Stomach (tissue), 9 donors: Measurements from ENCODE around the gene CADM2. TPM values are rescaled to one million over a fixed set of nuclear protein-coding genes. Genes with fewer than 3 reads are reported as not detected.

Experiments used
- DNase-seq, 2 donors: peaks; one replicate each; pipeline versions ENCODE4 v3.0.0 to v3.0.0-alpha.2; 2013 to 2019
- H3K27ac ChIP-seq, 5 donors: fragments of 200-600 bp in 4 of 5; sonication (generic) in 4 of 5; one replicate each; pipeline ENCODE4 v1.5.1; 2013 to 2019; ENCODE audit warnings: mild to moderate bottlenecking in 1 of 5, moderate library complexity in 1 of 5
- H3K27me3 ChIP-seq, 3 donors: fragments of 200-600 bp; sonication (generic); one replicate each; pipeline ENCODE4 v1.5.1; 2017 to 2019; ENCODE audit warnings: mixed run types in 1 of 3
- H3K36me3 ChIP-seq, 4 donors: fragments of 200-600 bp; sonication (generic); 1 replicate in 3 of 4; 2 replicates in 1 of 4; pipeline ENCODE4 v1.5.1; 2016 to 2019
- H3K4me1 ChIP-seq, 4 donors: fragments of 200-600 bp; sonication (generic); one replicate each; pipeline ENCODE4 v1.5.1; 2016 to 2019
- H3K4me3 ChIP-seq, 4 donors: fragments of 200-600 bp; sonication (generic) in 3 of 4; one replicate each; pipeline ENCODE4 v1.5.1; 2016 to 2019; ENCODE audit warnings: mild to moderate bottlenecking in 1 of 4
- H3K9me3 ChIP-seq, 4 donors: fragments of 200-600 bp; sonication (generic); one replicate each; pipeline ENCODE4 v1.5.1; 2016 to 2019
- EP300 ChIP-seq: sonication (generic); formaldehyde crosslinking; IDR thresholded peaks from one replicate; pipeline ENCODE4 v1.6.1; 2017; ENCODE audit warnings: antibody characterized with exemption
- POLR2A ChIP-seq, 4 donors: fragments of 450-650 bp; IDR thresholded peaks; one replicate each; pipeline ENCODE4 v1.6.1; 2016; ENCODE audit warnings: antibody characterized with exemption in 4 of 4, control low read depth in 2 of 4, mild to moderate bottlenecking in 1 of 4, moderate library complexity in 1 of 4
- POLR2AphosphoS5 ChIP-seq, 3 donors: sonication (generic); formaldehyde crosslinking; IDR thresholded peaks; one replicate each; pipeline ENCODE4 v1.6.1; 2016; ENCODE audit warnings: antibody characterized with exemption in 3 of 3
- WGBS, 5 donors: extraction: QIAGEN DNeasy Blood & Tissue Kit in 3 of 5; methylation state at CpG; one replicate each; pipeline versions ENCODE4 v1.1.5 to v1.1.7; 2013 to 2018; 5-methylcytosine and 5-hydroxymethylcytosine counted together
- intact Hi-C: fragments of 100-400 bp; cut with DNase I; formaldehyde crosslinking; loops from one replicate; pipeline ENCODE4 v1.15.1; 2023; ENCODE audit warnings: low total_unique reads
- polyA plus RNA-seq, 3 donors: library from polyadenylated mRNA; stranded (reverse); fragments of 200-250 nt; gene quantifications; one replicate each; pipeline ENCODE4 v1.2.3, GENCODE V29; 2013
- total RNA-seq, 5 donors: library from RNA; depleted of rRNA; stranded (reverse); fragments of >200 nt; gene quantifications; one replicate each; pipeline versions ENCODE4 v1.1.0 to v1.2.3, GENCODE V29; 2014 to 2016
- TF ChIP-seq, protein P1 (sequence below), 7 experiments: fragments of 450-650 bp in 4 of 7; fragments of 200-600 bp in 3 of 7; sonication (generic) in 3 of 7; IDR thresholded peaks; one replicate each; pipeline ENCODE4 v1.5.1; 2016 to 2019; ENCODE audit warnings: antibody characterized with exemption in 7 of 7, control low read depth in 2 of 7, mild to moderate bottlenecking in 1 of 7
- donor health status: healthy with polysubstance abuse.
- donor health status: Bipolar disorder and iron deficiency.
- donor health status: healthy.

The CADM2 gene
- total and polyA plus RNA-seq, 8 donors = 0.29 to 8.1 (median 2.0) TPM; not detected in 1

DNA sequence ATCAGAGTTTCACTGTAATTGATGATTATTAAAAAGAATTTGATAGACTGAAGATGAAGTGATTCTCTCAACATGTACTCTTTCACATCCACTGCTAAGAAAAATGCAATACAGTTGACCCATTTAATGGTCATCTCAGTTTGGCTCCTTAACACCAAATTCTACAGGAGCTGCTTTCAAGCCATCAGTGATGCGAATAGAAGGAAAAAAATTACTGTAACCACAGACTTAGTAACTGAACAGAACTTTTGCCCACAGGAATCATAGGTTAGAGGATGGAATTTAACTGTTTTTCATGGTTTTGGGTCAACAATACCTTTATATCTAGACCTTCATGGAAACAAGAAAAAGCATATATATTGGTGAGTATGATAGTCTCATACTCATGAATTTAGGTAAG is 633.5 kb downstream of the CADM2 start:
- H3K27ac ChIP-seq = no peak overlapping the region
- no peaks in the 10 kb centered on the region for H3K4me1 ChIP-seq
- 83 to 94% (median 88%) methylated on average over 1 of the region's 1 CpG for WGBS, 5 donors
- H3K4me3 ChIP-seq = no peak overlapping the region
- no peak for DNase-seq
- no peaks in the 10 kb centered on the region for H3K9me3 ChIP-seq
- no peaks in the 10 kb centered on the region for H3K36me3 ChIP-seq
- TF ChIP-seq EP300 (no peak), POLR2AphosphoS5 (IDR thresholded peaks at IDR 0.05) (no peak), POLR2A (IDR thresholded peaks at IDR 0.05) (no peak)
- TF ChIP-seq, protein P1, sequence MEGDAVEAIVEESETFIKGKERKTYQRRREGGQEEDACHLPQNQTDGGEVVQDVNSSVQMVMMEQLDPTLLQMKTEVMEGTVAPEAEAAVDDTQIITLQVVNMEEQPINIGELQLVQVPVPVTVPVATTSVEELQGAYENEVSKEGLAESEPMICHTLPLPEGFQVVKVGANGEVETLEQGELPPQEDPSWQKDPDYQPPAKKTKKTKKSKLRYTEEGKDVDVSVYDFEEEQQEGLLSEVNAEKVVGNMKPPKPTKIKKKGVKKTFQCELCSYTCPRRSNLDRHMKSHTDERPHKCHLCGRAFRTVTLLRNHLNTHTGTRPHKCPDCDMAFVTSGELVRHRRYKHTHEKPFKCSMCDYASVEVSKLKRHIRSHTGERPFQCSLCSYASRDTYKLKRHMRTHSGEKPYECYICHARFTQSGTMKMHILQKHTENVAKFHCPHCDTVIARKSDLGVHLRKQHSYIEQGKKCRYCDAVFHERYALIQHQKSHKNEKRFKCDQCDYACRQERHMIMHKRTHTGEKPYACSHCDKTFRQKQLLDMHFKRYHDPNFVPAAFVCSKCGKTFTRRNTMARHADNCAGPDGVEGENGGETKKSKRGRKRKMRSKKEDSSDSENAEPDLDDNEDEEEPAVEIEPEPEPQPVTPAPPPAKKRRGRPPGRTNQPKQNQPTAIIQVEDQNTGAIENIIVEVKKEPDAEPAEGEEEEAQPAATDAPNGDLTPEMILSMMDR (IDR thresholded peaks at IDR 0.05) = no peak
- H3K27me3 ChIP-seq = no peaks in the 10 kb centered on the region
- intact Hi-C loops = no loop called here

DNA sequence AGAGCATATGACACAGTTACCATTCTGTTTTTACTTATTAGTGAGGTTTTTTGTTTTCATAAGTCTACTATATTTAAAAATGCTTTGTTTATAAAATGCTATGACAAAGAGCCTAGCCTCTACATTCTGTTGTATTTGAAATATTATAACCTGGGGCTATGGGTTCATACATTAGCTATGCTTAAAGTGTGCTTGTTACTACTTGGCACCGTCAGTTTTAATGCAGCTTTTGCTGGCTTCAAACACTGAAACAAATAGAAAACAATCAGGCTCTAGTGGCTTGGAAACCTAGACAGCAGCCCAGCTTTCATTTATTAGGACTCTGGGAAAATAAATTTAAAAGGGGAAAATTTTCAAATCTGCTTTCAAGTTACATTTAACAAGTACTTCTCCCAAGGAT is 635.9 kb downstream of the CADM2 start:
- no peaks in the 10 kb centered on the region for H3K36me3 ChIP-seq
- no peaks in the 10 kb centered on the region for H3K4me1 ChIP-seq
- no peak overlapping the region for H3K4me3 ChIP-seq
- no peaks in the 10 kb centered on the region for H3K27me3 ChIP-seq
- H3K27ac ChIP-seq = no peak overlapping the region
- WGBS, 5 donors = 32 to 54% (median 39%) methylated on average over 1 of the region's 1 CpG
- no peaks in the 10 kb centered on the region for H3K9me3 ChIP-seq
- TF ChIP-seq, protein P1 (IDR thresholded peaks at IDR 0.05) = no peak
- no peak for TF ChIP-seq POLR2AphosphoS5 (IDR thresholded peaks at IDR 0.05)
- intact Hi-C loops = no loop called here
- DNase-seq = no peak

DNA sequence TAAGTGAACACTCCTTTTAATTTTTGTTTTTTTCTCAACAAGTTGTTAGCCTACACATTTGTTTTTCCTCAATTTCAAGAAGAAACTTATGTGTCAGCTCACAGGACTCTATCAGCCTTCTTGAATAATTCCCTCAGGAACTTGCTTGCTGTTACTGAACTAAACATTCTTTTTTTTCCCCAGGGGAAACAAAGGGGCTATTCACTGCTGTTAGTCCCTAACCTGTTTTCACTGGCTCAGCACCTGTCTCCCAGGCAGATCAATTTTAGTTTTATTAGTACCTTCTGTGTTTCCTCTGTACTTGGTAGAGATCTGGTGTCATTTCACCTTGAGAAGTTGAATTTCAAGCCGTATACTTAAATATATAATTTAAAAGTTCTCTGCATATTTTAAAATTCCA is 644.6 kb downstream of the CADM2 start:
- no peak overlapping the region for H3K27ac ChIP-seq

DNA sequence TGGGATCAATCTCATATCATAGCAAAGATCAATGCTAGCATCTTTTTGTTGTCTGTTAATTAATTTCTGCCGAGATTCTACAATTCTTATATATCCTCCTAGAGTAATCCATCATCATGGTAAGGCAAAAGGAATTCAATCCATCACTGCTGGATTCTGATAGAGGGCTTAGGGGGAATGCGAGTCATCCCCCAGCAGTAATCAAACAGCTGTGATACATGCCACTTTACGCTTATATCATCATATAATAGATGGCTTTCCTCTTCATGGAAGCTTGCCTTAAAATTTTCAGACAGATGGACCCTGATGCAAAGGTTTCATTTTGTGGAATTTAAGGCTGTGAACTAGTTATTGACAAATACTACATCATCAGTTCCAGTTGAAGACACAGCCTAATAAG is 645.9 kb downstream of the CADM2 start:
- Histone ChIP-seq H3K9me3 (no peaks in the 10 kb centered on the region), H3K27me3 (no peaks in the 10 kb centered on the region), H3K36me3 (no peaks in the 10 kb centered on the region), H3K4me3 (no peak overlapping the region), H3K27ac (no peak overlapping the region), H3K4me1 (no peaks in the 10 kb centered on the region)
- no peak for TF ChIP-seq POLR2A (IDR thresholded peaks at IDR 0.05)
- TF ChIP-seq EP300 = no peak
- TF ChIP-seq POLR2AphosphoS5 (IDR thresholded peaks at IDR 0.05) = no peak
- TF ChIP-seq, protein P1 (IDR thresholded peaks at IDR 0.05) = no peak
- DNase-seq = no peak
- WGBS, 5 donors = 71 to 79% (median 78%) methylated on average over 3 of the region's 3 CpGs
- intact Hi-C loops = no loop called here

More for the DNA sequence above, 644.6 kb downstream of the CADM2 start:
- DNase-seq = peak in 1 of 2 donors; percentile 41
- Histone ChIP-seq H3K36me3 (no peaks in the 10 kb centered on the region), H3K27me3 (no peaks in the 10 kb centered on the region), H3K4me1 (no peaks in the 10 kb centered on the region), H3K4me3 (no peak overlapping the region), H3K9me3 (no peaks in the 10 kb centered on the region)
- TF ChIP-seq POLR2A (IDR thresholded peaks at IDR 0.05) (no peak), EP300 (no peak), POLR2AphosphoS5 (IDR thresholded peaks at IDR 0.05) (no peak)
- TF ChIP-seq, protein P1 (IDR thresholded peaks at IDR 0.05) = no peak
- WGBS, 5 donors = 47 to 83% (median 66%) methylated on average over 1 of the region's 1 CpG
- intact Hi-C loops = no loop called here
